Effector memory CD4-positive, alpha-beta T cell (primary cell): ENCODE data around the gene SMIM41.

Experiments
- DNase-seq, 3 donors: peaks; one replicate each; pipeline ENCODE4 v3.0.0-alpha.2; 2020
- H3K27ac ChIP-seq: 2 replicates; pipeline ENCODE4 v1.7.0; 2013; ENCODE audit warnings: mild to moderate bottlenecking, low read length, moderate library complexity; ENCODE audit not compliant: insufficient read depth, poor library complexity, severe bottlenecking
- H3K27me3 ChIP-seq: replicated peaks from 2 replicates; pipeline ENCODE4 v1.7.0; 2013; ENCODE audit warnings: mild to moderate bottlenecking, low read length; ENCODE audit not compliant: insufficient read depth, control insufficient read depth, poor library complexity, severe bottlenecking
- H3K36me3 ChIP-seq: 2 replicates; pipeline ENCODE4 v1.7.0; 2013; ENCODE audit warnings: mild to moderate bottlenecking, low read length, moderate library complexity; ENCODE audit not compliant: control insufficient read depth, insufficient read depth
- H3K4me1 ChIP-seq: 2 replicates; pipeline ENCODE4 v1.7.0; 2013; ENCODE audit warnings: low read length, mild to moderate bottlenecking; ENCODE audit not compliant: control insufficient read depth, insufficient read depth, poor library complexity, severe bottlenecking
- H3K4me3 ChIP-seq: 2 replicates; pipeline ENCODE4 v1.7.0; 2013; ENCODE audit warnings: low read length, low read depth, mild to moderate bottlenecking; ENCODE audit not compliant: insufficient read depth, poor library complexity, severe bottlenecking
- H3K9me3 ChIP-seq: 2 replicates; pipeline ENCODE4 v1.7.0; 2013; ENCODE audit warnings: mild to moderate bottlenecking, low read length, moderate library complexity; ENCODE audit not compliant: control insufficient read depth

SMIM41 gene

GRCh38 chr12:52057638-52058576, 21.6 kb upstream of the SMIM41 start:
- no peak overlapping the region for H3K27ac ChIP-seq
- H3K4me3 ChIP-seq = no peak overlapping the region
- H3K27me3 ChIP-seq = no peaks in the 10 kb centered on the region
- H3K4me1 ChIP-seq = no peaks in the 10 kb centered on the region
- DNase-seq = no peak
- H3K36me3 ChIP-seq = no peaks in the 10 kb centered on the region
- no peaks in the 10 kb centered on the region for H3K9me3 ChIP-seq

- no peaks in the 10 kb centered on the region for H3K4me1 ChIP-seq
- H3K27ac ChIP-seq = no peak overlapping the region
- no peak overlapping the region for H3K4me3 ChIP-seq
- no peak for DNase-seq
- H3K27me3 ChIP-seq = no peaks in the 10 kb centered on the region
- H3K36me3 ChIP-seq = no peaks in the 10 kb centered on the region
- H3K9me3 ChIP-seq = no peaks in the 10 kb centered on the region
Observed at GRCh38 chr12:52058631-52059361, 20.7 kb upstream of the SMIM41 start.

DNA sequence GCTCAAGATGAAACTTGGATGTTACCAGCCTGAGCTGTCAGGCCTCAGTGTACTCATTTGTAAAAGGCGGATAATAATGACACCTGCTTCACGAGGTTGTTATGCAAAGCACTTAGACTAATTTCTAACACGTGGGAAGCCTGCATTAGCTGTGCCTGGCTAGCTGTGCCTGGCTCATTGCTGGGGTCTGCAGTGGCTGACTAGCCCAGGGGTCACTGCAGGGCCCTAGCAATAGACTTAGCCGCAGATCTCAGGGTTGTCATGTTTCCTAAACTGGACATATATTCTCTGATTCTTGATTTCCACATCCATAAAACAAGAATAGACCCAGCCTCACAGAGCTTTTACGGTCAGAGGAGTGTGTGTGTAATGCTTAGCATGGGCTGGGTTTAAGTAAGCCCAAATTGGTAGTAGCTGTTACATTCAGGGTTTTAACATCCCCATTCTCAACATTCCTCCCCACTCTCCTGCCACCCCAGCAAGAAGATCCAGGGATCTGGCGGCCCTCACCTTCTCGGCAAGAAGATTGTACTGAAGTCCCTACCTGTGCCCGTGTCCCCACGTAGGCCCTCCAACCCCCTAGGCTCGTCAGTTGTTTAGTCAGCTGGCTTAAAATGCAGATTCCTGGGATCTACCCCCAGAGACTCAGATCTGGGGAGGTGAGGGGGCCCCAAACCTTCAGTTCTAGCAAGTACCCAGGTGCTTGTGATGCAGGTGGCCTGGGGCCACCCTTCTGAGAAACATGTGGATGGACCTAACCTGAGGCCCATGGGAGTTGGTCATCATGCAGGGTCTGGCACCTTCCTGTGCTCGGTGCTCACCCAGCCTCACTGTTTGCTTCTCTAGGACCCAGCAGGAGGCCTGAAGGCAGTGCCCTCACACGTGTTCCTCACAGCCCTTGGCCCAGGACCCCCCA, 19.7 kb upstream of the SMIM41 start:
- Histone ChIP-seq H3K27me3 (no peaks in the 10 kb centered on the region), H3K36me3 (no peaks in the 10 kb centered on the region), H3K9me3 (no peaks in the 10 kb centered on the region), H3K27ac (no peak overlapping the region), H3K4me1 (no peaks in the 10 kb centered on the region), H3K4me3 (no peak overlapping the region)
- DNase-seq = no peak

DNA sequence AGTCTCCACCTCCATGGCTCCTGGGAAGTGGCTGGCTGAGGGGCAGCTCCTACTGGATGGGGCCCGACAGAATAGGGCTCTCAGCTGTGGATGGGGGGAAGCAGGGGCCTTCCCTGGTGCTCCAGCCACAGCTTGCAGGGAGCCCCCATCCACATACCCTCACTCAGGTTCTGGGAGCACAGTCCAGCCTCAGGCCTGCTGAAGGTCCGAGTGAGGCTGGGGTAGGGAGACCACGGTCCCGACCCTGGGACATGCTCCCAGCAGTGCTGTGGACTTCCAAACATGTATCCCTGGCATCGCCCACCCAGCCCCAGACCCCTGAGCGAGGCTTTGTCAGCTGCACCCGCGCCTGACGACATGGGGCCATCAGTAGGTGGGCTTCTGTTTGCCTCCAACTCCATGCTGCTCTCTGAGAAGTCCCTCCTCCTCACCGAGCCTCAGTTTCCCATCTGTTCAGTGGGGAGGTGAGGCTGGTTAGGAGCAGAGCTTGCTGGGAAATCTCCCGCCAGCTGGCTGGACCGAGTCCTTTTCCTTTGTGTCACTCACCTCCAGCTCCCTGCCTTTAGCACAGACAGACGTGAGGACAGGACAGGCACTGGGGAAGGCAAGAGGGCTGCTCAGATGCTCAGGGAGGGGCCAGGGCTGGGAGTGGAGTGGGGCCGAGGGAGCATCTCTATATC, 18.9 kb upstream of the SMIM41 start:
- Histone ChIP-seq H3K9me3 (no peaks in the 10 kb centered on the region), H3K27me3 (no peaks in the 10 kb centered on the region), H3K27ac (no peak overlapping the region), H3K4me1 (no peaks in the 10 kb centered on the region), H3K36me3 (no peaks in the 10 kb centered on the region), H3K4me3 (no peak overlapping the region)
- no peak for DNase-seq

DNA sequence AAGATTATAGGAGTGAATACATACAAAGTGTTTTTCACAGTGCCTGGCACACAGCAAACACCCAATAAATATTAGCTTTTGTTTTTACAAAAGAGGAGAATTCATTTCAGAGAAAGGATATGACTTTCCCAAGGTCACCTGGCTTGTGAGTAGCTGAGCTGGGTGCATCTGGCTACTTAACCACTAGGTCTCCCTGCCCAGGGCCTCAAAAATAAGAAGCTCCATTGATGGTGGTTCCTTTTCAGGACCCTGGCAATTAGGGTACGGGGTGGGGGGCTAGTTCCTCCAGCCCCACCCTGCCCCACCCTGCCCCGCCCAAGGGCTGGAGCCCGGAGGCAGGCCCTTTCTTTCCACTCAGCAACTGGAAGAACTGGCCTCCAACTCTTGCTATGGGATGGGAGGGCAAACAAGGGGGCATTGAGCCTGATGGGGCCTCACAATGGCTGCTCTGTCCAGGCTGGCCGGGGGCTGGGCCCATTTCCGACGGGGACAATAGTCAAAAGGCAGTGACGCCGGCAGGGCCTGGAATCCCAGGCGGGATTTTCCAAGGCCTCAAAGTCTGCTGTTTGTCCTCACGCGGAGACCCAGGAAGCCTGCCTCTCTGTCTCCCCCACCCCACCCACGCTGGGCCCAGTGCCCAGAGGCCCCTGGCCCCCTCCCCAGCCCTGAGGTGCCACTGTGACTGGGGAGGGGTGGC, 17.9 kb upstream of the SMIM41 start:
- Histone ChIP-seq H3K27ac (no peak overlapping the region), H3K9me3 (no peaks in the 10 kb centered on the region), H3K4me1 (no peaks in the 10 kb centered on the region), H3K36me3 (no peaks in the 10 kb centered on the region), H3K4me3 (no peak overlapping the region), H3K27me3 (no peaks in the 10 kb centered on the region)
- no peak for DNase-seq

DNA sequence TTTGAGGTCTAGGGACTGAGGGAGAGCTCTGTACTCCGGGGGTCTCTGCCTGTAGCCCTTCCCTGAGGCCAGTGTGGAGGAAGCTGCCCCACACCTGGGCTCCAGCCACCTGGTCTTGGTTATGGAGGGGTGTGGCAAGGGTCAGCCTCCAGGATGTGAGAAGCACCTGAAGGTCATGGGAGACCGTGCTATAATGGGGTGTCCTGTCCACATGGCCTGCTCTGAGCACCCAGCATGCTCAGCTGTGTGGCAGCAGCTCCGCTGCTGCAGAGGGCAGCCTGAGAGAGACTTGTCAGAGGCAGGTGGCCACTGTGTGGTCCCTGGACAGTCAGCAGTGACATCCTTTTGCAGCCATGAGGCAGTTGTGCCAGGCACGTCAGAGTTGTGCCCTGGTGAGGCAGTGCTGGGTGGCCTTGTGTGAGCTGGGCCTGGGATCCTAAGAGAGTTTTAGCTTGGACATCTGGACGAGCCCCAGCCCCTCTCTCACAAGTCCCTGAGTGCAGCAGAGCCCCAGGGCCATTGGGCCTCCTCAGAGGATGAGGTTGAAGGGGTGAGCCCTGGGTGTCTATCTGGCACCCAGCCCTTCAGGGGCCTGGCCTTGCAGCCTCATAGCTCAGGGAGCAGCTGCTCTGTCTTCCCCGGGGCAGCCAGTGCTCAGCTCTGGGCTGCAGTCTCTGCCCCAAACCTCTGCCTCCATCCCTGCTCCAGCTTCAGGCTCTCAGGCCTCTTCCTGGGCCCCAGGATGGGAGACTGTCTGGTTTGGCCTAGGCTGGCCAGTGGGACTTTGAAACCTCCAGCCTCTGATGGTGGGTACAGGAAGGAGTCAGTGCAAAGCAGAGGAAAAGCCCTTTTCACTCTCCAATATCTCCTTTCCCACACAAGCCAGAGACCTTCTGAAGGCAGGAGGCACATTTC, 17.1 kb upstream of the SMIM41 start:
- no peak overlapping the region for H3K4me3 ChIP-seq
- H3K27me3 ChIP-seq = no peaks in the 10 kb centered on the region
- H3K9me3 ChIP-seq = no peaks in the 10 kb centered on the region
- DNase-seq = no peak
- H3K36me3 ChIP-seq = no peaks in the 10 kb centered on the region
- no peak overlapping the region for H3K27ac ChIP-seq
- H3K4me1 ChIP-seq = no peaks in the 10 kb centered on the region

DNA sequence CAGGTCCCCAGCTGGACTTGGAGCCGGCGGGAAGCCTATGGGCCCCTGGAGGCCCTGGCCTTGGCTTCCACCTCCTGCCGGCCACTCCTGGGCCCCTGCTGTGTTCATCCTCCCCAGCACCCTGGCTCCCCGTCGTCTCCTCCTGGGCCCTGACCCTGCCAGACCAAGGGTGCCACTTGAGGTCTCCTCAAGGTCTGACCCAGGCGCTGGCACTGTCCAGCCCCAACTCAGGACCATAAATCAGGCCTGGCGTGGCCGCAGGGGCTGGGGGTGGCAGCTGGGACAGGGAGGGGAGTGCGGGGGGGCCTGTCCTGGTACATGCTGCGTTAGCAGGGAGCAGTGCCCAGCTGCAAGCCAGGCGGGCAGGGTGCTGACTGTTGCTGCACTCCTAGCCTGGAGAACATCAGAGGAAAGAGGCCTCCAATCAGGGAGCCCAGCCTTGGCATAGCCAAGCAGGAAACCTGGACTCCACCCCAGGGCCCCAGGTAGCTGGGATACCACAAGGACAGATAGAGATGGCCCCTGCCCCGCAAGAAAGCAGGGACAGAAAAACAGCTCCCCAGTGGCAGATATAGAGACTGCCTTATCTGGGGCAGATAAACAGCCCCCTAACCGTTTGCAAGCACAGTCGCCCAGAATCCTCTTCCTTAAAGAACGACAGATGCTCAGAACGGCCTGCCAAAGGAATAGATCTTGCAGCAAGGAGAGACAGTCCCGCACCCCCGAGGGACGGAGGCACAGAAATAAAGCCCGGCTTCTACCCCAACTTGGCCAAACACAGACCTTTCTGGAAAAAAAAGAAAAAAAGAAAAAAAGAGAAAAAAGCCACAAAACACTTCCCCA, 16.2 kb upstream of the SMIM41 start:
- DNase-seq = no peak
- no peaks in the 10 kb centered on the region for H3K27me3 ChIP-seq
- H3K27ac ChIP-seq = no peak overlapping the region
- no peaks in the 10 kb centered on the region for H3K4me1 ChIP-seq
- no peaks in the 10 kb centered on the region for H3K9me3 ChIP-seq
- H3K36me3 ChIP-seq = no peaks in the 10 kb centered on the region
- no peak overlapping the region for H3K4me3 ChIP-seq
